Measurements from ENCODE around the gene ARID1B. TPM values are rescaled to one million over a fixed set of nuclear protein-coding genes. Genes with fewer than 3 reads are reported as not detected.

The ARID1B gene
- total RNA-seq, 1 donor from 2014 or later, result 47.3 TPM

GRCh38 chr6:157128235-157128775 is 351.1 kb downstream of the ARID1B start:
- H3K4me3 ChIP-seq (ENCODE audit: low read depth, low read length), result no peak overlapping the region
- no peak for DNase-seq (ENCODE audit: low read depth)
- H3K27me3 ChIP-seq (ENCODE audit: control insufficient read depth, insufficient read depth, low read length), result no peaks in the 10 kb centered on the region
- TF ChIP-seq CTCF (IDR thresholded peaks at IDR 0.05; ENCODE audit: insufficient read depth, low read length, poor library complexity, severe bottlenecking), result no peak
- H3K36me3 ChIP-seq (ENCODE audit: control insufficient read depth, insufficient read depth, low read length), result no peaks in the 10 kb centered on the region

- no peaks in the 10 kb centered on the region for H3K27me3 ChIP-seq (ENCODE audit: control insufficient read depth, insufficient read depth, low read length)
- no peak for TF ChIP-seq CTCF (IDR thresholded peaks at IDR 0.05; ENCODE audit: insufficient read depth, low read length, poor library complexity, severe bottlenecking)
- no peak for DNase-seq (ENCODE audit: low read depth)
- H3K36me3 ChIP-seq (ENCODE audit: control insufficient read depth, insufficient read depth, low read length), result no peaks in the 10 kb centered on the region
- no peak overlapping the region for H3K4me3 ChIP-seq (ENCODE audit: low read depth, low read length)
Measured at GRCh38 chr6:157131250-157131649, 354.1 kb downstream of the ARID1B start.

GRCh38 chr6:157133856-157134255 is 356.7 kb downstream of the ARID1B start:
- DNase-seq (ENCODE audit: low read depth), result no peak
- H3K27me3 ChIP-seq (ENCODE audit: control insufficient read depth, insufficient read depth, low read length), result no peaks in the 10 kb centered on the region
- H3K36me3 ChIP-seq (ENCODE audit: control insufficient read depth, insufficient read depth, low read length), result no peaks in the 10 kb centered on the region
- TF ChIP-seq CTCF (IDR thresholded peaks at IDR 0.05; ENCODE audit: insufficient read depth, low read length, poor library complexity, severe bottlenecking), result no peak
- H3K4me3 ChIP-seq (ENCODE audit: low read depth, low read length), result no peak overlapping the region

- Histone ChIP-seq H3K4me3 (ENCODE audit: low read depth, low read length) (no peak overlapping the region), H3K27me3 (ENCODE audit: control insufficient read depth, insufficient read depth, low read length) (no peaks in the 10 kb centered on the region), H3K36me3 (ENCODE audit: control insufficient read depth, insufficient read depth, low read length) (no peaks in the 10 kb centered on the region)
- no peak for DNase-seq (ENCODE audit: low read depth)
- no peak for TF ChIP-seq CTCF (IDR thresholded peaks at IDR 0.05; ENCODE audit: insufficient read depth, low read length, poor library complexity, severe bottlenecking)
Measured at GRCh38 chr6:157134402-157135047, 357.3 kb downstream of the ARID1B start.

GRCh38 chr6:157135691-157136090 is 358.5 kb downstream of the ARID1B start:
- Histone ChIP-seq H3K4me3 (ENCODE audit: low read depth, low read length) (no peak overlapping the region), H3K36me3 (ENCODE audit: control insufficient read depth, insufficient read depth, low read length) (peaks cover 2% of the 10 kb centered on the region), H3K27me3 (ENCODE audit: control insufficient read depth, insufficient read depth, low read length) (no peaks in the 10 kb centered on the region)
- no peak for DNase-seq (ENCODE audit: low read depth)
- no peak for TF ChIP-seq CTCF (IDR thresholded peaks at IDR 0.05; ENCODE audit: insufficient read depth, low read length, poor library complexity, severe bottlenecking)

- Histone ChIP-seq H3K27me3 (ENCODE audit: control insufficient read depth, insufficient read depth, low read length) (no peaks in the 10 kb centered on the region), H3K36me3 (ENCODE audit: control insufficient read depth, insufficient read depth, low read length) (peaks cover 3% of the 10 kb centered on the region), H3K4me3 (ENCODE audit: low read depth, low read length) (no peak overlapping the region)
- no peak for DNase-seq (ENCODE audit: low read depth)
- TF ChIP-seq CTCF (IDR thresholded peaks at IDR 0.05; ENCODE audit: insufficient read depth, low read length, poor library complexity, severe bottlenecking), result no peak
Measured at GRCh38 chr6:157137501-157137900, 360.3 kb downstream of the ARID1B start.
